Measurements from ENCODE around the gene SYCE3.
A peak's percentile ranks its signal among the peaks of the same experiment; 100 is the strongest.
"Not testable (repeated sequence)": the region's sequence is repeated elsewhere in the genome, so short reads cannot be mapped to it uniquely, and the experiment has no call there.

The SYCE3 gene

DNA sequence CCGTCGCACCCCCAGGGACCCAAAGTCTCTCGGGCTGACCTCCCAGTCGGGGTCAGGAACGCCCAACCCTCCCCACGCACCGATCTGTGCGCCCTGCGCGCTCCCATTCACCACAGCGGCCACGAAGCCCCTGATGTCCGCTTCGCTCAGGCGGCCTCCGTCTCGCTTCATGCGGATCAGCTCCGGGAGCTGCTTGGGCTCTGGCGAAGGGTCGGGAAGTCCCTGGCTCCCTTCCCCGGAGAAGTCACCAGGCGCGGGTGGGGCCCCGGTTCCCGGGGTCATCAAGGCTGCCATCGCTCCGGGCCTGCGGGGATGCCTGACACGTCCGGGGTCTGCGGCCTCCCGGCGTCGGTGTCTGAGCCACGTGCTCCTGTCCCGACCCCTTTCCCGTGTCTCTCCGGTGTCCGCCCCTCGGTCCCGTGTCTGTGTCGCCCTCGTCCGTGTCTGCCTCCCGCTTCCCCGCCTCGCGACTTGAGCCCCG is 33.3 kb downstream of the SYCE3 start:
- no peak for DNase-seq

DNA sequence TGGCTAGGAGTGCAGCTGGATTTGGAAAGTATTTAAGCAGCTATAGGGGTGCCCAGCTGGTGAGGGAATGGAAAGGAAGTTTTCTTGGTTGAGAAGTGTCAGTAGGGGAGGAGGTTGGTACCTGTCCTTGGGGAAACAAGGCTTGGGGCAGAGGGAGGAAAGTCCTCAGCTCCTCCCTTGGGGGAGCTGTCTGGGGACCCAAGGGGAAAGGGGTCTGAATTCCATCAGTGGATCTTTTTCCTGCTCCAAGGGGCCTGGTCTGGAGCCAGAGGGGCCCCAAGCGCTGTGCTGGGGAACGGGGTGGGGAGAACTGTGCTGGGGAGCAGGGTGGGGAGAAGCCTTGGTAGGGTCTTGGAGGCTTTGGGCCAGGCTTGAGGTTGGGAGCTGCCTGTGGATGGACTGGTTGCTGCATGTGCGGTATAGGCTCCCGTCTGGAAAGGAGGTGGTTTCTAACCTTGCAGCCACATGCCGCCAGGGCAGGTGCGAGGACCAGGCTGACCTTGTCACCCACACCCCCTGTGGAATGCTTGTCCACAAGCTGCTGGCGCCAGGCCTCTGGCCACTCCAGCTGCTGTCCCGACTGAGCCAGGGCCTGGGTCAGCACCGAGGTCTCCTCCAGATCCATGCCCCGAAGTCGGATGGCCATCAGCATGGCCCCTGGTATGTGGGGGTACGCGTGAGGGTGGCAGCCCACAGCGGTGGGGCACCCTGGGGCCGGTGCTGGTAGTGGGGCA is 33.9 kb downstream of the SYCE3 start:
- peak; percentile 26 for DNase-seq

DNA sequence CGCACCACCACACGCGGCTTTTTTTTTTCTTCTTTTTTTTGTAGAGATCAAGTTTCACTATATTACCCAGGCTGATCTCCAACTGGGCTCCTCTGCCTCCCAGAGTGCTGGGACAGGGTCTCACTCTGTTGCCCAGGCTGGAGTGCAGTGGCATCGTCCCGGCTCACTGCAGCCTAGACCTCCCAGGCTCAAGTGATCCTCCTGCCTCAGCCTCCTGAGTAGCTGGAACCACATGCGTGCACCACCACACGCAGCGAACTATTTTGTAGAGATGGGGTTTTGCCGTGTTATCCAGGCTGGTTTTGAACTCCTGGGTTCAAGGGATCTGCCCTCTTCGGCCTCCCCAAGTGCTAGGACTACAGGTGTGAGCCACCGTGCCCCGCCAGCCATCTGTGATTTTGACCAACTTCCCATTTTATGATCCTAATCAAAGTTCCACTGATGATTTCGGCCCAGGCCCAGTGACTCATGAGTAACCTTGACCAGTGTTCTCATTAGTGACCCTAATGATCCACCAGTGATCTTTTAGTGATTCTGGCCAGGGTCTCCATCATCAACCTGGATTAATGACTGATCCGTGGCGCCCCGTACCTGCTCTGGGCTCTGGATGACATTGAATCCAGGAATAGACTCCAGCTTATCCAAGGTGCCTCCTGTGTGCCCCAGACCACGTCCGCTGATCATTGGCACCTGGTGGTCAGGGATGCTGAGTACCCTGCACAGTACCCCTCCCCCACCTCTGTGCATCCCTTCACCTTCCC is 34.6 kb downstream of the SYCE3 start:
- no peak for DNase-seq

DNA sequence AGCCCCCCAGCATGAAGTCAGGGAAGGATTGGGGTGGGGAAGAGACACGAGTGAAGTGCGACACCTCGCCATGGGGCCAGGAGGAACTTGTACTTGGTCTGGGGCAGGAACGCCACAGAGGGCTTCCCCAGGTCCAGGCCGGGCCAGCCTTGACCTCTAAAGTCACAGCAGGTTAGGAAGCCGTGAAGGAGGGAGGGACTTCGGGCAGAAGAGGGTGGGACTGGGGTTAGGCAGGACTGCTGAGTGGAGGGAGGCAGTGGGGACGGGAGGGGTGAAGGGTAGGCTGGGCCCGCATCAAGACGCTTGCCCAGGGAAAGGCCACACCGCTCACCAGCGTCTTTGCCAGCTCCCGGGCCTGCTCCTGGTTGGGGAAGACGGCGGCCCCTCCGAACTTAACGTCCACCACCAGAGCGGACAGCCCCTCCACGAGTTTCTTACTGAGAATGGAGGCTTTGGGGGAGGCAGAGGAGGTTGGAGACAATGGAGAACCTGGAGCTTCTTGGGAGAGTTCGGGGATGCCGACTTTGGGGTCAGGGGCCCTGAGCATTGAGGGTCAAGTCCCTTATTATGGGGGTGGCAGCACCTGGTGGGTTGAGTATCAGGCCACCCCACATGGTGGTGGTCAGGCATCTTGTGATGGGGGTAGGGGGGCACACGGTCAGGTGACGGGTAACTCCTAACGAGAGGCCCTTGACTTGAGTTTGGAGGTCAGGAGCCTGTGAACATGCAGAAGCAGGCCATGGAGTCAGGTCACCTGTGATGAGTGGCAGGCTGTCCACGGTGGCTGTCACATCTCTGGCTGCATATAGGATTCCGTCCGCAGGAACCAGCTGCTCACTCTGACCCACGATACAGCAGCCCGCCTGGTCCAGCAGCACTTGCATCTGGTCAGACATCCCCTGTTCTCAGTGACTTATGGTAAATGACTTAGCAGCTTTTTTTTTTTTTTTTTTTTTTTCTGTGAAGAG is 35.6 kb downstream of the SYCE3 start:
- DNase-seq = peak; percentile 90

DNA sequence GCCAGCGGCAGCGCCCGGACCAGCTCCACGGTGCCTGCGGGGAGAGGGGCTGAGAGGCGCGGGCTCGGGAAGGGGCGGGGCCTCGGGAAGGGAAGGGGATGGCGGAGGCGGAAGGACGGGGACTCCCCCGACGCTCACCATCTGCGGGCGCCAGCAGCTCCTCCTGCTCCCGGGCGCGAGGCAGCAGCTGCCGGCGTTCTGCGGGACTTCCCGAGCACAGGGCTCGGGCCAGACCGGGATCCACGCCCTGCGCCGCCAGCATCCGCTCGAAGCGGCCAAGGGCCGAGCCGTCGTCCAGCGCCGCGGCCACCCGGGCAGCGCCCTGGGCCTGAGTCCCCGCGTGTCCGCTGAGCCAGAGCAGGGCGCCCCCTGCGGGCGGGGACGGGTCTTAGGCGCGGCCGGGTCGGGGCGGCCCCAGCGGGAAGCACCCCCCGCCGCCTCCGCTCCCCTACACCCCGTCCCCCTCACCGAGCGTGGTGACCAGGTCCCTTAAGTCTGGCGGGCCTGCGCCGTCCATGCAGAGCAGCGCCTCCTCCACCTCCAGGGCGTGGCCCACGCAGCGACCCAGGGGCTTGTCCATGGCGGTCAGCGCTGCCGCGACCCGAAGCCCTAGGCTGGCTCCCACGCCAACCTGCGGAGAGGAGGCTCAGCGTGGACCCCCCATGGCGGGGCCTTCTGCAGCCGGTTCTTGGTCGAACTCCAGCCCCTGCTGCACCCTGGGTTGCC is 36.4 kb downstream of the SYCE3 start:
- DNase-seq = peak; percentile 93

DNA sequence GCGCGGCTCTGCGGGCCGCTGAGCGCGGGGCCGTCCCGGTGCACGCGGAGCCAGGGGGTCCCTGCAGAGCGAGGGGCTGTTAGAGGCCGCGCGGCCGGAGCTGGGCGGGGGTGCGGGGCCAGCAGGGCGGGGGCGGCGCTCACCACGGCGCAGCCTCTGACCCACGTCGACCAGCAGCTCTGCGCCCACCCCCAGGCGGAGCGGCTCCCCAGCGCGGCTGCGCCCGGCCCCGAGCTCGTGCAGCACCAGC is 36.9 kb downstream of the SYCE3 start:
- no peak for DNase-seq

DNA sequence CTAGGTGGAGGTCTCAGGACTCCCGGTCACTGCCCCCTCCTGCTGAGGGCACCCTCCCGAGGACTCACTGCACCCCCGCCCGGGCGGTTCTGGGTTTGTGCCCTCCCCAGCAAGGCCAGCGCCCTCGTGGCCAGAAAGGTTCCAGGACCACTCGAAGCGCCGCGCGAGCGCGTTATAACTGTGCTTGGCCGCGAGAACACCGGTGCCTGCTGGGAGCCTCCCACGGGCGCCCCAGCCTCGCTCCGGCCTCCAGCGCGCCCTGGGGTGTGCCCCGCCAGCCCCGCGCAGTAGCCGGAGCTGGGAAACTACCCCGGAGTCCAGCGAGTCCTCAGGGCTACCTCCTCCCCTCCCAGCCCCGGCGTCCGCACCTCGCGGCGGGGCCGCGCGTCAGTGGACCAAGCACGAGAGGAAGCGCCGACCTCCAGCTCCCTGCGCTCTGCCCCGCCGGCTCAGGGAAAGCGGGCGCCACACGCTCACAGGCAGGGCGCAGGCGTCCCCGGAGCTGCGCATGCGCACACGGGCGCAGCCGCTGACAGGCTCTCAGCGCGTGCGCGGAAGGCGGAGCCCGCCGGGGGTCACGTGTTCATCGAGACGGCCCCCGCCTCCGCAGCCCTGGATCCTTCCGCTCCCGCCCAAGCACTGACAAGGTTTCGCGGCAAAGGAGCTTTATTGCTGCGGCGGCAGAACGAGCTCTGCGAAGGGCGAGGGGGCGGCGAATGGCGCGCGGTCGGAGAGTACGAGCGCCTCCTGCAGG is 37.4 kb downstream of the SYCE3 start, which contains the start of gene SCO2:
Gene SCO2, minus strand, starts transcription at position 495 of the 754 bp plus-strand sequence. CDS start 1,187 bp downstream, outside the sequence.
- peak; percentile 99 for DNase-seq

DNA sequence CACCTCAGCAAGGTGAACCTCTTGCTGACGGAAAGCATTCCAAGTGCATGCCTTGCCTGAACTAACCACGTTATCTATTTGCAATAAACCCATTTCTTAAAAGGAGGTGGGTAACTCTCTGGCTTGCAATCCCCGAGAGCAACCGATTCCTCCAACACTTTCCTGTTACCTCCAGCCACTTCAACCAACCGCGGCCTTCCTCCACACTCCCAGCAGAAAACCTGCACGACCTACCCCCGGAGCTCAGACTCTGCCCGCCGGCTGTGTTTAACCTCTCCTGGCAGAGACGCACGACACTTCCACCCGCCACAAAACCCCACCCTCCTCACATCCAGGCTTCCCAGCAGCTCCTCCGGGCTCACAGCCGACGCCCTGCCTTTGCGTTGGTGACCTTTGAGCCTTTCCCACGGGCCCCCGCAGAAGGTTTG is 38.0 kb downstream of the SYCE3 start:
- DNase-seq = no peak

DNA sequence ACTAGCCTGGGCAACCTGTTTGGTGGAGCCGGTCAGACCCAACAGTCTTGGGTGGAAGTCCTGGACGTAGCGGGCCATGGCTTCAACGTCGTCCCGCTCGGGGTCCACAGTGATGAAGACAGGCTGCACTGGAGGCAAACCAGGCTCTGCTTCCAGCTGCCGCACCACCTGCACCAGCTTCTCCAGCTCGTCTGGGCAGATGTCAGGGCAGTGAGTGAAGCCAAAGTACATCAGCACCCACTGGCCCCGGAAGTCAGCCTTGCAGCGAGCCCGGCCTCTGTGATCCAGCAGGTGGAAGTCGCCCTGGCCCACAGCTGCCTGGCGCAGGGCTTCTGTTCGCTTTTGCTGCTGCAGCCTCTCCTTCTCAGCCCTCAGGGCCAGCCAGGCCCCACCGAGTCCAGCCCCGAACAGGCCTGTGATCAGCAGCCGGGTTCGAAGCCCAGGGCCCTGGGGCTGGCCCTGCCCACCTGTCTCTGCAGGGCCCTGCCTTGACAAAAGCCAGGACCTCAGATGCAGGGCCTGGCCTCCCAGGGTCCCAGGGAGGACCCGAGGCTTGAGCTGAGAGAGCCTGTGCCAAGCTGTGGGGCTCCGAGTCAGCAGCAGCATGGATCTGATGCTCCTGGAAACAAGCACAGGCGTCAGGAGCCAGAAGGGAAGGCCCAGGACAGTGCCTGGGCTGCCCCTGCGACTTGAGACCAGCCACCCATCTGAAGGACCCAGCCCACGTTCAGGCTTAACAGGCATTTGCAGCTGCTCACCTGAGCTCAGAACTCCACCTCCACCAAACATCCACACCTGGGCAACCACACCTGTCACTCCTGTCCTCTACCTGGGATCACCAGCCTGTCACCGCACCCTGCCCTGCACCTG is 38.7 kb downstream of the SYCE3 start:
- DNase-seq = no peak

DNA sequence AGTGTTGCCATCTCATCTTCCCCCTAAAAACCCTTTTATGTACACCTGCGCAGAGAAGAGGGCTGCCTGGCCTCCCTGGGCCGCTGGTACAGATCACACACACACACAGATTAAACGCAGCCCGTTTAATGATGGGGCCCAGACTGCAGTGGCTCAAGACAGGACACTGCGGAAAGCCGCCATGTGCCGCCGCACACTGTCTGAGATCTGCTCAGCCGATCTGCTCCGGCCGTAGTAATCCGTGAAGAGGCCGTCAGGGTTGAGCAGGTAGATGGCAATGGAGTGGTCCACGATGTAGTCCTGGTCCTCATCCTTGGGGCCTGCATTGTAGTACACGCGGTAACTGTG is 39.3 kb downstream of the SYCE3 start:
- DNase-seq = no peak

DNA sequence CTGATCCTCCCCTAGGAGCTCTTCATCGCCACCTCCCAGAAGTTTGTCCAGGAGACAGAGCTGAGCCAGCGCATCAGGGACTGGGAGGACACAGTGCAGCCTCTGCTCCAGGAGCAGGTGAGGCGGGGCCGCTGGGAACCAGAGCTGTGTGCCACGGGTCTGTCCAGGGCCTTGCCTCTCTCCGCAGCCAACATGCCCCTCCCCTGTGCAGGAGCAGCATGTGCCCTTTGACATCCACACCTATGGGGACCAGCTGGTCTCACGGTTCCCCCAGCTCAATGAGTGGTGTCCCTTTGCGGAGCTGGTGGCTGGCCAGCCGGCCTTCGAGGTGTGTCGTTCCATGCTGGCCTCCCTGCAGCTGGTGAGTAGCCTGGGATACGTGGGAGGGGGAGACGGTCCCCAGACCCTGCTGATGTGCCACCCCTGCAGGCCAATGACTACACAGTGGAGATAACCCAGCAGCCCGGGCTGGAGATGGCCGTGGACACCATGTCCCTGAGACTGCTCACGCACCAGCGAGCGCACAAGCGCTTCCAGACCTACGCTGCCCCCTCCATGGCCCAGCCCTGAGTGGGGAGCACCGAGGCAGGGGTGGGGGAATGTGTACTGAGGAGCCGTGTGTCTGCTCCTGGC is 39.8 kb downstream of the SYCE3 start:
- no peak for DNase-seq

DNA sequence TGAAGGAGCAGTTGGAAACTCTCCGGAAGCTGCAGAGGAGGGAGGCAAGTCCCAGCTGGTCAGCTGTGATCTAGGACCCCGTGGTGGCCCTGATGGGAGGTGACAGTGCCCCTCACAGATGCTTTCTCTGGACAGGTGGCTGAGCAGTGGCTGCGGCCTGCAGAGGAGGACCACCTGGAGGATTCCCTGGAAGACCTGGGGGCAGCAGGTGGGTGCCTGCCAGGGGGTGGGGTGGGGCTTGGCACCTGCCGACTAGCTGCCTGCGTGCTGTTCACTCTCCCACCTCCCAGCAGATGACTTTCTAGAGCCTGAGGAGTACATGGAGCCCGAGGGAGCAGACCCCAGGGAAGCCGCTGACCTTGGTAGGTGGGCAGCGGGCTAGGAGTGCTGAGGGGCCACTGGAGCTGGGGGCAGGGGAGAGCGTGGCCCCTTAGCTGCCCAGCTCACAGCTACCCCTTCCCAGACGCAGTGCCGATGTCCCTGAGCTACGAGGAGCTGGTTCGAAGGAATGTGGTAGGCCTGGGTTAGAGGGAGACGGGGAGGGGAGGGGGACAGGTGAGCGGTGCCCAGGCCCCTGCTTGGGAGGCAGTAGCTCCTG is 40.4 kb downstream of the SYCE3 start:
- DNase-seq = no peak

DNA sequence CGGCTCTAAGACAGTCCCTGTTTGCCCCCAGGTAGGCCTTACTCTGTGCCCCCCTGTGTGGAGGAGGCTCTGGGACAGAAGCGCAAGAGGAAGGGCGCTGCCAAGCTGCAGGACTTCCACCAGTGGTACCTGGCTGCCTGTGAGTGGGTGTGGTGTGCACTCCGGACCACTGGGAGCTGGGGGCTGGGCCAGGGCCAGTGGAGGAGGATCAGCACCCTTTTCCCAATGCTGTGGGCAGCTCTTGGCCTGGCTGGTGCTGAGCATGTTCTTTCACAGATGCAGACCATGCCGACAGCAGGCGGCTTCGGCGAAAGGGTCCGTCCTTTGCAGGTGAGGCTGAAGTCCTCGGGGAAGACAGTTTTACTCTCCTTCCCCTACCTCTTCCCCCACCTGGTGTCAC is 41.0 kb downstream of the SYCE3 start:
- DNase-seq = no peak

DNA sequence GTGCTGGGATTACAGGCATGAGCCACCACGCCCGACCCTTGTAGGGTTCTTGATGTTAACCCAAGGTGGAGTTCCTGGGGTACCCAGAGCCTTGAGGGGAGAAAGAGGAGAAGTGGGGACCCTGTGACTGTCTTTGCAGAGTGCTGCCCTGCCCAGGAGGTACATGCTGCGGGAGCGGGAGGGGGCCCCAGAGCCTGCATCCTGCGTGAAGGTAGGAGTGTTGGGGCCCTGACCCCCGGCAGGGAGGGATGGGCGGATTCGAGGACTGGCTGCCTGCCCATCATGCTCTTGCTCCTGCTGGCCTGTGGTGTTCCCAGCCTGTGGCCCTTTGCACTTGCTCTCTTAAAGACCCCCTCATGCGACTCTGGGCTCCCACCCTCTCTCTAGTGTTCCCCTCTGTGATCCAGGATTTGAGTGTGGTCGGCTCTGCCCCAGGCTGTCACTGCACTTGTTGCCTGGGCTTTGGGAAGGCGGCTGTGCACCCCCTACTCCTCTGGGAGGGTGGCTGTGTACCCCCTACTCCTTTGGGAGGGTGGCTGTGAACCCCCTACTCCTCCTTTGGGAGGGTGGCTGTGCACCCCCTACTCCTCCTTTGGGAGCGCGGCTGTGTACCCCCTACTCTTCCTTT is 41.8 kb downstream of the SYCE3 start:
- no peak for DNase-seq

DNA sequence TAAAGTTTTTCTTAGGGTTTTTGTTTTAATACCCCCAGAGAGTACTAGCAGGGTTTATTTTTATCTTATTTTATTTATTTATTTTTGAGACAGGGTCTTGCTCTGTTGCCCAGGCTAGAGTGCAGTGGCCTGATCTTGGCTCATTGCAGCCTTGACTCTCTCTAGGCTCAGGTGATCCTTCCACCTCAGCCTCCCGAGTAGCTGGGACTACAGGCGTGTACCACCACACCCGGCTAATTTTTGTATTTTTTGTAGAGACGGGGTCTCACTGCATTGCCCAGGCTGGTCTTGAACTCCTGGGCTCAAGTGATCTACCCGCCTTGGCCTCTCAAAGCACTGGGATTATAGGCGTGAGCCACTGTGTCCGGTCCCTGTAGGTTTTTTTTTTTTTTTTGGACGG is 42.5 kb downstream of the SYCE3 start:
- not testable (repeated sequence) for DNase-seq

DNA sequence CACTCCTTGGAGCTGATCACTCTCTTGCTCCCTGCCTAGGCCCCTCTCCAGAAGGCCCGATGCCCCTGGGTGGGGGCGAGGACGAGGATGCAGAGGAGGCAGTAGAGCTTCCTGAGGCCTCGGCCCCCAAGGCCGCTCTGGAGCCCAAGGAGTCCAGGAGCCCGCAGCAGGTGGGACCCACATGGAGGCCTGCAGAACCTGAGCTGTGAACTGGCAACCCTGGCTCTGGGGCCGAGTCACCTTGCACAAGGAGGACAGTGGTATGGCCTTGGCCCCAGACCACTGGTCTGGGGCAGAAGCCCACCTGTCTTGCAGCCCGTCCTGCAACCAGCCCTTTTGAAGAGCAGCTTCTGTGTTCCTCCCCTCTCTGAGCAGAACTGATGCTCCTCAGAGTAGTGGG is 43.6 kb downstream of the SYCE3 start:
- DNase-seq = no peak

DNA sequence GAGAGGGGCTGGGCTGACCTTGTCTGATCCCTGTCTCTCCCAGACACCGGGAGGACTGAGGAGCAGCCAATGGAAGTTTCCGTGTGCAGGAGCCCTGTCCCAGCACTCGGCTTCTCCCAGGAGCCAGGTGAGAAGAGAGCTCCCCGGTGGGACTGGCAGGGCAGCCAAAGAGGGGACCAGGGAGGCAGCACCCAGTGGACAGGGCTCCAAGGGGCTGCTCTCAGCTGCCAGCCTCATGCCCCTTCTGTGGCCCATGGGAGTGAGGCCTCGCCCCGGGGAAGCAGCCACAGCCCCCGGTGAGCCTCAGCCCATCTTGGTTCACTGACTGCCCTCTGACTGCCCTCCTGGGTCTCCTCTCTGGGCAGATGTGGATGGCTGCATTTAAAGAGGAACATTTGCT is 44.1 kb downstream of the SYCE3 start:
- DNase-seq = no peak

DNA sequence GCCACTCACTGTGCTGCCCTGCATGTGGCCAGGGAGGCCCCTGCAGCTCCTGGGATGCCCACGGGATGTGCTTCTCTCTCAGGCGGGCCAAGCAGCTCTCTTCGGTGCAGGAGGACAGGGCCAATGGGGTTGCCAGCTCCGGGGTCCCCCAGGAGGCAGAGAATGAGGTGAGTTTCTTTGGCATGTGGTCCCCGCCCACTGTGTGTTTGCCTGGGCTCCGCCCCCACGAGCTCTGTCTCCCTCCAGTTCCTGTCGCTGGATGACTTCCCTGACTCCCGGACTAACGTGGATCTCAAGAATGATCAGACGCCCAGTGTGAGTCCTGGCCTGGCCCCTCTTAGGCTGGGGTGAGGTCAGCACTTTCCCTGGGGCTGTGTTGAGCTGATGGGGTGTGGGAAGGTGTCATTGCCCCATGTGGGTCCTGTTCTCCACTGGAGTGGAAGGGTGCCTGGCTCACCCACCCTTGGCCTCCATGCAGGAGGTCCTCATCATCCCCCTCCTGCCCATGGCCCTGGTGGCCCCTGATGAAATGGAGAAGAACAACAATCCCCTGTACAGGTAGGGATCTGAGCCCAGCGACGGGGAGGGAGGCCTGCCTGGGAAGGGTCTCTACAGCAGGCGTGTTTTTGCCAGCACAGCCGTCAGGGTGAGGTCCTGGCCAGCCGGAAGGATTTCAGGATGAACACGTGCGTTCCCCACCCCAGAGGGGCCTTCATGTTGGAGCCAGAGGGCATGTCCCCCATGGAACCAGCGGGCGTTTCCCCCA is 45.0 kb downstream of the SYCE3 start:
- DNase-seq = no peak

DNA sequence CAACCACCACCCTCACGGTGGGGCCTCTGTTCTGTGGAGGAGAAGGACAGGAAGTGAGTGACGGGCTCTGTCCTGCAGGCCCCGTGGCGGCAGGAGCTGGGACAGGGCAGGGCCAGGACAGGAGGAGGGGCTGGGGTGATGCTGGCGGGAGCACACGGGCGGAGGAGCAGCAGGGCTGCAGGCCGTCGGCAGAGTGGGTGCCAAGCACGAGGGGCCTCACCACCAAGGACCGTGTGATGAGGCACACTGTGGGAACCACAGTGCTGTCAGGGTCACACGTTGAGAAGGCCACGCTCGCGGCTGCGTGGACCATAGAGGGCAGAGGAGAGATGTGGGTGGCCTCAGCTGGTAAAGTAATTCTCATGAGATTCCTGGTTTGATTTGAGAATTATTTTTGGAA is 45.8 kb downstream of the SYCE3 start:
- DNase-seq = no peak

Measured in hematopoietic multipotent progenitor cell treated with erythropoietin and hydrocortisone succinate and interleukin-3 and kit ligand, for 4 days (in vitro differentiated cells).